Measurements from ENCODE around the gene MRPL38. TPM values are rescaled to one million over a fixed set of nuclear protein-coding genes. Genes with fewer than 3 reads are reported as not detected.

MRPL38 gene
- total RNA-seq, 1 experiment from 2014 or later = 74.5 TPM

GRCh38 chr17:75906143-75906884 lies 1.6 kb upstream of the MRPL38 start:
- intact Hi-C loops (cut with micrococcal nuclease) = loop anchor here (10.0 kb wide), 1 partner anchor 368 kb away; no protein-coding TSS in a partner anchor
- Histone ChIP-seq H3K27ac (ENCODE audit: low read length) (no peak overlapping the region), H3K9ac (ENCODE audit: low read length) (no peak overlapping the region), H3F3A (ENCODE audit: low read length, unreplicated experiment) (no peaks in the 10 kb centered on the region), H4K20me1 (ENCODE audit: low read length) (no peaks in the 10 kb centered on the region), H2AFZ (ENCODE audit: low read length) (no peak overlapping the region), H3K4me1 (ENCODE audit: insufficient read depth, low read length) (peaks cover 13% of the 10 kb centered on the region), H3K9me2 (replicated peaks; ENCODE audit: low read length) (no peaks in the 10 kb centered on the region), H3K4me2 (ENCODE audit: low read length) (no peak overlapping the region), H3K79me2 (ENCODE audit: low read length) (peaks cover 26% of the 10 kb centered on the region), H3K27me3 (ENCODE audit: low read length) (no peaks in the 10 kb centered on the region), H3K4me3 (ENCODE audit: low read length) (no peak overlapping the region), H3K9me3 (ENCODE audit: low read length) (no peaks in the 10 kb centered on the region), H3K36me3 (ENCODE audit: low read depth, low read length) (peaks cover 12% of the 10 kb centered on the region; the same call in 1 of the 2 replicates)
- CTCF ChIA-PET = interaction anchor here (0.6 kb wide), 1 partner anchor 200 kb away, joined by 7 read pairs; no protein-coding TSS in a partner anchor
- DNase-seq (no peak), ATAC-seq (no peak)
- POLR2A ChIA-PET (ENCODE audit: unreplicated experiment) = no interaction called here
- BruUV-seq (replicated peaks) = no TSS peak
- no peak for TF ChIP-seq EZH2 (IDR thresholded peaks at IDR 0.05; ENCODE audit: low read length, unreplicated experiment)
- no peak for TF ChIP-seq CTCF (conservative IDR thresholded peaks at IDR 0.05; ENCODE audit: low read depth, low read length)
- TF ChIP-seq EZH2phosphoT487 (IDR thresholded peaks at IDR 0.05; ENCODE audit: borderline replicate concordance, low read length) = no peak

- H3K36me3 ChIP-seq (ENCODE audit: low read depth, low read length) = peaks cover 29% of the 10 kb centered on the region
- POLR2A ChIA-PET (ENCODE audit: unreplicated experiment) = no interaction called here
Measured at GRCh38 chr17:75902406-75902805, 2.3 kb downstream of the MRPL38 start.

More at GRCh38 chr17:75902406-75902805, 2.3 kb downstream of the MRPL38 start:
- intact Hi-C loops (cut with micrococcal nuclease) = loop anchor here (10.0 kb wide), 1 partner anchor 372 kb away; no protein-coding TSS in a partner anchor
- Histone ChIP-seq H3K9me3 (ENCODE audit: low read length) (no peaks in the 10 kb centered on the region), H2AFZ (ENCODE audit: low read length) (no peak overlapping the region), H3K4me3 (ENCODE audit: low read length) (no peak overlapping the region), H3K27ac (ENCODE audit: low read length) (no peak overlapping the region), H3K4me1 (ENCODE audit: insufficient read depth, low read length) (peaks cover 13% of the 10 kb centered on the region), H3F3A (ENCODE audit: low read length, unreplicated experiment) (peaks cover 5% of the 10 kb centered on the region), H3K79me2 (ENCODE audit: low read length) (peaks cover 26% of the 10 kb centered on the region), H3K27me3 (ENCODE audit: low read length) (no peaks in the 10 kb centered on the region), H4K20me1 (ENCODE audit: low read length) (no peaks in the 10 kb centered on the region), H3K9ac (ENCODE audit: low read length) (no peak overlapping the region), H3K9me2 (replicated peaks; ENCODE audit: low read length) (no peaks in the 10 kb centered on the region), H3K4me2 (ENCODE audit: low read length) (no peak overlapping the region)
- DNase-seq (no peak), ATAC-seq (no peak)
- TF ChIP-seq CTCF (conservative IDR thresholded peaks at IDR 0.05; ENCODE audit: low read depth, low read length) (no peak), EZH2 (IDR thresholded peaks at IDR 0.05; ENCODE audit: low read length, unreplicated experiment) (no peak), EZH2phosphoT487 (IDR thresholded peaks at IDR 0.05; ENCODE audit: borderline replicate concordance, low read length) (no peak)
- BruUV-seq (replicated peaks) = no TSS peak
- CTCF ChIA-PET = no interaction called here
